ENCODE measurements around the gene FRMD3.
A peak's percentile ranks its signal among the peaks of the same experiment; 100 is the strongest.
"Not testable (repeated sequence)": the region's sequence is repeated elsewhere in the genome, so short reads cannot be mapped to it uniquely, and the experiment has no call there.

The FRMD3 gene

DNA sequence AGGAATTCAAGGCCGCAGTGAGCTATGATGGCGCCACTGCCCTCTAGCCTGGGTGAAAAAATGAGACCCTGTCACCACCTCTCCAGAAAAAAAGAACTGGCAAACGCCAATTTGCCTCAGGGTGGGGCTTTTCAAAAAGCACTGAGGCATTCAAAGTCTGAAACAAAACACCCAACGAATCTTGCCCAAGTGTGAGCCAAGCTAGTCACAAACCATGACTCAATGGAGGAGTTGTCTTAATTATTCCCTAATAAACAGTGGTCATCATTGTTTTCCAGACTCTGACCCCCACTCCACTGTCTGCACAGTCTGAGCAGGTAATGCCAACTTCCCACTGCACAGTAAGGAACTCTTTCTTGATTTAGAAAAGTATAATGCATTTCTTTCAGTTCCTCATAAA, 16.8 kb downstream of the FRMD3 start:
- DNase-seq: no peak

GRCh38 chr9:83521011-83521410, 17.2 kb downstream of the FRMD3 start:
- no peak for DNase-seq

GRCh38 chr9:83520292-83520691, 17.9 kb downstream of the FRMD3 start:
- no peak for DNase-seq

GRCh38 chr9:83517980-83518379, 20.2 kb downstream of the FRMD3 start:
- DNase-seq: not testable (repeated sequence)

GRCh38 chr9:83514767-83515166, 23.4 kb downstream of the FRMD3 start:
- DNase-seq: no peak

DNA sequence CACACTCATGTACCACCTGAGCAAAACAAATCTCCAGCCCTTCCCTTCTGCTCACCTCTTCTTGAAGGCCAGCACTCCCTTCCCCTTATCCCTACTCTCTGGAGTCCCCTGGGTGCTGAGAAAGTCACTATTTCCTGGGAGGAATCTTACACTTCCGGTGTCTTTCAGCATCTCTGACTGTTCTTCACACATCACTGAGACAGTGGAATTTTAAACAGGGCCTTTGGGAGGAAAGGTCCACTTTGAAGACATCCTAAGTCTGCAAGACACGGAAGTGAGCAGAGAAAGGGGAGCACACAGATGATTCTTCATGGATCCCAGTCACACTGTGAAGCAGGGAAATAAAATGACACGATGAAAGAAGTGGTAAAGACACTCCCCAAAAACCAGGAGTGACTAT, 25.6 kb downstream of the FRMD3 start:
- no peak for DNase-seq

GRCh38 chr9:83511051-83511450, 27.1 kb downstream of the FRMD3 start:
- peak; percentile 68 for DNase-seq

- no peak for DNase-seq
These were observed 28.8 kb downstream of the FRMD3 start for GRCh38 chr9:83509402-83509801.

- no peak for DNase-seq
These were observed 30.1 kb downstream of the FRMD3 start for GRCh38 chr9:83508067-83508466.

- DNase-seq: peak; percentile 91
These were observed 32.9 kb downstream of the FRMD3 start for GRCh38 chr9:83505282-83505681.

DNA sequence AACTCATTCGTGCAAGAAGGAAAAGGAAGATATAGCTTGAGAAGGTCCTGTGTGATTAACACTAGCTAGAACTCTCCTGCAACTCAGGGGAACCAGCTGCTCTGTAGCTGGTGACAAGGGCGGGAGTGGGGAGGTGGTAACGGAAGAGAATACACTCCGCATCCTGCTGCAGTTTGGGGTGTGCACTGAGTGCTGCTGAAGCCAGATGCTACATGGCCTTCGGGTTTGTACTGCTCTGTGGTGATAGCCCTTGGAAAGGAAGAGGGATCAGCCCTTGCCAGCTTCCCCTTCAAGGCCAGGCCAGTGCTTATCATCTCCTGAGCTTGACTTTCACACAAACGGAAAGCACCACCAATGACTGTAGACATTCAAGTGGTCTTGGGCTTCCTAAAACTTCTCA, 34.3 kb downstream of the FRMD3 start:
- no peak for DNase-seq

DNA sequence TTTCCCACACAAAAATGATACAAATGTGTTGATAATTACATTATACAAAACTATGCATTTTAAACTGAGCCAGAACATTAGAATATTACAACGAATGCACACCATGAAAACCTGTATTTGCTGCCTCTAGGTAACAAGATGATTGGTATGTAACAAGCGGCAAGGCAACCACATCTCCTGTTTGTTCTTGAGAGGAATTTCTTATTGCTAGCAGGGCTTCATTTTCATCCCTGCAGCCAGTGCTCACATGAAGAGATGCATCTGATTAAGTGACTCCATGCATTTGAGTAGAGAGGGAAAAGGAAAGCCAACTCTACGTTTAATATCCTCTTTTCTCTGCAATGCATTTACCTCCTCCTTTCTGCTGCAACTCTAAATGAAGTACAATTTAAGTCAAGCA, 36.6 kb downstream of the FRMD3 start:
- no peak for DNase-seq

DNA sequence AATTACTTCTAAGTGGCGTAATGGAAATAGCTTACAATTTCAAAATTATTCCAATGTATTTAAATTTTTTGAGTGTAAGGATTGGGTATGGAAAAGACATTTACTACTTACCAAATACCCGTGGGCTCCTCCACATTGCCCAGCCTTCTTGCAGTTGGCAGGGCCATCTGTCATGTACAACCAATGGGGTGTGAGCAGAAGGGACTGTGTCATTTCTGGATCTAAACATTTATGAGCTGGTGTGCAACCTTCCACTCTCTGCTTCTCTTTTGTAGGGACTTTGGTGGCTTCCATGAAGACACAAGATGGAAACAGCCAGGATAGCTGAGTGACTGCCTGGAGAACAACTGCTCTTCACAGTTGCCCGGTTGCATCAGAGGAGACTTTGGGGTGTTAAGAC, 40.8 kb downstream of the FRMD3 start:
- no peak for DNase-seq

- DNase-seq: no peak
These were observed 46.2 kb downstream of the FRMD3 start for GRCh38 chr9:83491995-83492394.

DNA sequence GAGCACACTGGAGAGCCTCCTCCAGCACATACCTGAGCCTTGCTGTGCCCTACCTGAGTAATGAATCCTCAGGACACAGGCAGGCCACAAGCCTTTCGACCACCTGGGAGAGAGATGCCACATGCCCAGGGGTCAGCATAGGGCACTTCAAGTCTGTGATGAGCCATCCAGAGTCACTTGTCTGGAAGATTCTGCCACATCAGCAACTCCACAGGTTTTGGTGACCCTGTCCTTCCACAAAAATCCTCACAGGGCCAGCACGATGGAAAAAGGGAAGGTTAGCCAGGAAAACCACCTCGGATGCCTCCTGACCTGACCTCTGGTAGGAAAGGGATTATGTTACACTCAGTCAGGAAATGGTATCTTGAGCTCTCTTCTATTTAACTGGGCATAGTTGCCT, 46.8 kb downstream of the FRMD3 start:
- DNase-seq: no peak

GRCh38 chr9:83489961-83490360, 48.2 kb downstream of the FRMD3 start:
- no peak for DNase-seq

DNA sequence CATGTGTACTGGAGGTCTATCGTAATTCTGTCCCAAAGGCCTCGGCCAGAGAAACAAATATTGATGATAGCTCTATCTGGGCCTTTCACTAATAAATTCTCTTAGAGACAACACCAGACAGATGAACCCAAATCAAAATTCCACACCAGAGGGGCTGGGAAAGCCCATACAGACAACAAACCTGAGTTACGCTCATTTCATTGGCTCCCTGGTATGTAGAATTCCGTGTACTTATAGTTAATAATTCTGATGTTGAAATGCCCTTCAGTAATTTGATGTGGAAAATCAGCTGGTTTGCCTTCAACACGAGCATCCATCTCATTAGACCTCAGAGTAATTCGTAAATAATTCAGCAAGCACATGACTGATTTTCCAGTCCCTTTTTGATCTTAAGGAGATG, 53.2 kb downstream of the FRMD3 start:
- DNase-seq: no peak

DNA sequence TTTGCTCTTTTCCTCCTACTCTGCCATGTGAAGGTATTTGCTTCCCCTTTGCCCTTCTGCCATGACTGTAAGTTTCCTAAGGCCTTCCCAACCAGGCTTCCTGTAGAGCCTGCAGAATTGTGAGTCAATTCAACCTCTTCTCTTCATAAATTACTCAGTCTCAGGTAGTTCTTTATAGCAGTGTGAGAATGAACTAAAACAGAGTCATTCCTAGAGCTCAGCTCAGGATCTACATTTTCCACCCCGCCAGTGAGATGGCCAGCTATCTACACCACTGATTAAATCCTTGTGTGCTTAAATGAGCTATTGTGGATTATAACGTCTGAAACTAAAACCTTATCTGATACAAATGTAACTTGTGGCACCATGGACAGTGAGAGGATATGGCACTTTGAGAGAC, 55.0 kb downstream of the FRMD3 start:
- no peak for DNase-seq

GRCh38 chr9:83479765-83480164, 58.4 kb downstream of the FRMD3 start:
- DNase-seq: no peak

DNA sequence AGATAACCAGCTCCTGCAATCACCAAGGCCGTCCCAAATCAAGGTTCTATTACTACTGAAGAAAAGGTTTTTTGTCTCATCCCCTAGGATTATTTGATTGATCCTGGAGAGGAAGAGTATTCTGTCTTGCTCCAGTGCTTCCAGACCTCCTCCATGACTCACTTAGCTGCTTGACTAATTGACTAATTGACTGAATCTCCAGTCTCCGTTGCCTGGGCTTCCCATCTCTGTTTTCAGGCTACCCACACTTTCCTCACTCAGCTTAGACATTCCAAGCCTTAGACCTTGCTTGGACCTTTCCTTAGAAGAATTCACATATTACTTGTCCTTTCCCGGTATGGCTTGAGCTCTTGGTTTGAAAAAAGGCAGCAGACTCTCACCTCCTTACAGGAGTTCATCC, 60.6 kb downstream of the FRMD3 start:
- no peak for DNase-seq

GRCh38 chr9:83477120-83477519, 61.1 kb downstream of the FRMD3 start:
- DNase-seq: no peak

GRCh38 chr9:83476513-83476912, 61.7 kb downstream of the FRMD3 start:
- no peak for DNase-seq

GRCh38 chr9:83475741-83476140, 62.5 kb downstream of the FRMD3 start:
- no peak for DNase-seq

- no peak for DNase-seq
These were observed 63.6 kb downstream of the FRMD3 start for GRCh38 chr9:83474631-83475030.

DNA sequence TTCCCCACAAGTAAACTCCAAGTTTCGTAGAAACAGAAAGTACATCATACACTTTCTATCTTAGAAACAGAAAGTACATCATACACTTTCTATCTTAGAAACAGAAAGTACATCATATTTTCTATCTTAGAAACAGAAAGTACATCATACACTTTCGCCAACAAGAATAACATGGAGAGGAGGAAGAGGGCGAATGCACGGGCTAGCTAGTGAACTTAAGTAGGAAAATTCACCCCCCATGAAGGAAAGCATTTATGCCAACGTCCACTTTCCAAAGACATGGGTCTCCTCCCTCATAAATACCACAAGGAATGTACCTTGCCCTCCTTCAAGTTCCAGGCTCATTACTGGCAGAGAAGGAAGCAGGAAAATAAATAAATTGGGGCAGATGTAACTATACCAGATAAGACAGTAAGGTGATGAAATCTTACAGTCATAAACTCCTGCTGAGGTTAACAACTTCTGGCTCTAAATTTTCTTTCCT, 64.7 kb downstream of the FRMD3 start:
- no peak for DNase-seq

DNA sequence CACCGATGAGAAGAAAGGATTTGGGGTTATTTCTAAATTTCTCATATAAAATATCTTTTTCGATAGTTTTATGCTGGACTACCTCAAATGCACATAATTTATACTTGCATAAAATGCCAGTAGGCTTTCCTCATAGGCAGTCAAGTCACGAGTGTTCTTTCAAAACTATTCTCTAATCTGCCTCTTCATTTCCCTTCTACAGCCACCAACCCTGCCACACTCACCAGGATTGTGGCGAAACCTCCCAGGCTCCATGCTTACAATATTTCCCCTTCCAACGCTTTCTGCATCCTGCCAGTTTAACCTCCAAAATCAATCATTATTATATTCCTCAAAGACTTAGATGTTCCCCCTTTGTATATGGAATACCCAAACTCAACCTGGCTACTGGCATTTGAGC, 65.4 kb downstream of the FRMD3 start:
- no peak for DNase-seq
